ENCODE results near the gene MRC1.

- no peak for TF ChIP-seq YY1 (IDR thresholded peaks at IDR 0.05; ENCODE audit: extremely low read depth, insufficient replicate concordance, low read depth, low read length)
- TF ChIP-seq CTCF (IDR thresholded peaks at IDR 0.05 in 2 of 3, conservative IDR thresholded peaks at IDR 0.05 in 1 of 3; ENCODE audit: borderline replicate concordance in 1 of 3, insufficient read depth in 1 of 3, low read depth in 2 of 3, low read length in 2 of 3), result no peak
- no peak for TF ChIP-seq POLR2AphosphoS5 (IDR thresholded peaks at IDR 0.05; ENCODE audit: low read depth, low read length)
- TF ChIP-seq ELF1 (IDR thresholded peaks at IDR 0.05; ENCODE audit: borderline replicate concordance, low read depth), result no peak
- no peak for TF ChIP-seq EZH2phosphoT487 (IDR thresholded peaks at IDR 0.05; ENCODE audit: borderline replicate concordance)
- TF ChIP-seq SP1 (IDR thresholded peaks at IDR 0.05; ENCODE audit: low read depth), result no peak
- TF ChIP-seq ZNF274 (IDR thresholded peaks at IDR 0.05; ENCODE audit: low read depth, low read length), result no peak
- no peak for TF ChIP-seq CEBPB (IDR thresholded peaks at IDR 0.05; ENCODE audit: low read depth)
Observed at GRCh38 chr10:17789396-17789795, 19.8 kb upstream of the MRC1 start.

Data from HCT116 (cell line).